HFFc6 (cell line): ENCODE data around the gene IFT25. TPM values are rescaled to one million over a fixed set of nuclear protein-coding genes. Genes with fewer than 3 reads are reported as not detected.
"Not testable (repeated sequence)": the region's sequence is repeated elsewhere in the genome, so short reads cannot be mapped to it uniquely, and the experiment has no call there.

ENCODE experiments used
- DNase-seq: peaks from one replicate; pipeline ENCODE4 v3.0.0-alpha.2; 2018
- H3K27ac Mint-ChIP-seq: 2 replicates; pipeline ENCODE4 v1.8.0; 2020; ENCODE audit warnings: mild to moderate bottlenecking, mixed read lengths
- H3K27me3 Mint-ChIP-seq: 2 replicates; pipeline ENCODE4 v1.8.0; 2021; ENCODE audit warnings: mild to moderate bottlenecking, moderate library complexity, mixed read lengths; ENCODE audit not compliant: insufficient read depth
- H3K36me3 Mint-ChIP-seq: 2 replicates; pipeline ENCODE4 v1.8.0; 2021; ENCODE audit warnings: low read depth, mixed read lengths
- H3K4me1 Mint-ChIP-seq: 2 replicates; pipeline ENCODE4 v1.8.0; 2020; ENCODE audit warnings: low read depth, mixed read lengths
- H3K4me3 Mint-ChIP-seq: 2 replicates; pipeline ENCODE4 v1.8.0; 2020; ENCODE audit warnings: mild to moderate bottlenecking, moderate library complexity, mixed read lengths
- H3K9me3 Mint-ChIP-seq: 2 replicates; pipeline ENCODE4 v1.8.0; 2020; ENCODE audit warnings: mild to moderate bottlenecking, mixed read lengths
- CTCF ChIP-seq: fragments of 200-600 bp; sonication (generic); IDR thresholded peaks from 2 replicates; pipeline ENCODE4 v1.5.0; 2021; ENCODE audit warnings: antibody characterized with exemption, mild to moderate bottlenecking
- total RNA-seq, 6 experiments: library from RNA; stranded (reverse); fragmentation: NEBNext Ultra II Directional; extraction: Animal tissue kit (Norgen Biotek cat#: 25700); gene quantifications; 2 replicates in 1 of 6; 3 replicates in 5 of 6; pipeline ENCODE4 v1.2.3, GENCODE V29; 2021

Gene IFT25
- total RNA-seq, 6 experiments from 2014 or later, result 20.9 to 36.9 (median 35.1) TPM

GRCh38 chr1:53878492-53879105, 66.9 kb downstream of the IFT25 start:
- no peak overlapping the region for H3K4me3 Mint-ChIP-seq
- H3K36me3 Mint-ChIP-seq, result peaks cover 29% of the 10 kb centered on the region
- H3K9me3 Mint-ChIP-seq, result no peaks in the 10 kb centered on the region
- peak; percentile 58 for DNase-seq
- H3K4me1 Mint-ChIP-seq, result no peaks in the 10 kb centered on the region
- no peak overlapping the region for H3K27ac Mint-ChIP-seq
- no peaks in the 10 kb centered on the region for H3K27me3 Mint-ChIP-seq
- peak; percentile 89 for TF ChIP-seq CTCF

- H3K27me3 Mint-ChIP-seq, H3K9me3 Mint-ChIP-seq: not testable (repeated sequence)
These were observed 70.3 kb downstream of the IFT25 start for GRCh38 chr1:53875150-53875549.

GRCh38 chr1:53871773-53872484, 73.6 kb downstream of the IFT25 start:
- H3K4me1 Mint-ChIP-seq, result peaks cover 9% of the 10 kb centered on the region
- no peak overlapping the region for H3K27ac Mint-ChIP-seq
- DNase-seq, result no peak
- TF ChIP-seq CTCF, result no peak
- peaks cover 2% of the 10 kb centered on the region for H3K27me3 Mint-ChIP-seq
- H3K36me3 Mint-ChIP-seq, result peaks cover 8% of the 10 kb centered on the region
- H3K4me3 Mint-ChIP-seq, result no peak overlapping the region
- no peaks in the 10 kb centered on the region for H3K9me3 Mint-ChIP-seq

More at GRCh38 chr1:53875150-53875549, 70.3 kb downstream of the IFT25 start:
- not testable (repeated sequence) for H3K4me3 Mint-ChIP-seq, H3K36me3 Mint-ChIP-seq, H3K27ac Mint-ChIP-seq, DNase-seq, H3K4me1 Mint-ChIP-seq

Other genes with a start within 250 kb of the IFT25 start
- 1 to 10 TPM; 1.1 to 1.9 (median 1.2) TPM for gene GLIS1, start 206.5 kb downstream of the IFT25 start, total RNA-seq
- gene NDC1, start 107.4 kb downstream of the IFT25 start, total RNA-seq, result 10 to 100 TPM; 15.3 to 27.2 (median 22.7) TPM
- gene YIPF1, start 55.9 kb downstream of the IFT25 start, total RNA-seq, result 10 to 100 TPM; 22.8 to 29.3 (median 26.8) TPM
- gene DIO1, start 51.5 kb downstream of the IFT25 start, total RNA-seq, result not detected
- gene LRRC42, start 651 bp upstream of the IFT25 start, total RNA-seq, result 10 to 100 TPM; 36.3 to 44.2 (median 42.2) TPM
- not detected for gene LDLRAD1, start 72.5 kb upstream of the IFT25 start, total RNA-seq
- 100 to 1,000 TPM; 282 to 460 (median 348) TPM for gene TMEM59, start 107.5 kb upstream of the IFT25 start, total RNA-seq
- 1 to 10 TPM; 4.2 to 5.5 (median 4.8) TPM for gene TCEANC2, start 107.9 kb upstream of the IFT25 start, total RNA-seq
- gene CDCP2, start 207.3 kb upstream of the IFT25 start, total RNA-seq, result not detected